Stomach (tissue), 4 donors: ENCODE measurements around the gene REPS1.

Experiments used
- CTCF ChIP-seq, 7 experiments: fragments of 450-650 bp in 4 of 7; fragments of 200-600 bp in 3 of 7; sonication (generic) in 3 of 7; IDR thresholded peaks; one replicate each; pipeline ENCODE4 v1.5.1; 2016 to 2019; ENCODE audit warnings: antibody characterized with exemption in 7 of 7, control low read depth in 2 of 7, mild to moderate bottlenecking in 1 of 7
- EP300 ChIP-seq: sonication (generic); formaldehyde crosslinking; IDR thresholded peaks from one replicate; pipeline ENCODE4 v1.6.1; 2017; ENCODE audit warnings: antibody characterized with exemption
- POLR2A ChIP-seq, 4 donors: fragments of 450-650 bp; IDR thresholded peaks; one replicate each; pipeline ENCODE4 v1.6.1; 2016; ENCODE audit warnings: antibody characterized with exemption in 4 of 4, control low read depth in 2 of 4, mild to moderate bottlenecking in 1 of 4, moderate library complexity in 1 of 4
- POLR2AphosphoS5 ChIP-seq, 3 donors: sonication (generic); formaldehyde crosslinking; IDR thresholded peaks; one replicate each; pipeline ENCODE4 v1.6.1; 2016; ENCODE audit warnings: antibody characterized with exemption in 3 of 3

GRCh38 chr6:138988469-138988834, 399 bp upstream of the REPS1 start:
- TF ChIP-seq POLR2A (IDR thresholded peaks at IDR 0.05), result no peak
- TF ChIP-seq POLR2AphosphoS5 (IDR thresholded peaks at IDR 0.05), result no peak
- peak in 2 of 7 experiments; percentile 3 to 42 for TF ChIP-seq CTCF (IDR thresholded peaks at IDR 0.05)
- TF ChIP-seq EP300, result no peak
